VCaP (cell line): ENCODE data around the gene OIT3.

Source experiments
- H3K27ac ChIP-seq: fragments of 450-650 bp; 2 replicates; pipeline ENCODE4 v1.5.1; 2017
- TF ChIP-seq, protein P1 (sequence below): fragments of 450-650 bp; conservative IDR thresholded peaks from 2 replicates; pipeline ENCODE4 v1.5.1; 2017; ENCODE audit warnings: mild to moderate bottlenecking, moderate library complexity

Gene OIT3

DNA sequence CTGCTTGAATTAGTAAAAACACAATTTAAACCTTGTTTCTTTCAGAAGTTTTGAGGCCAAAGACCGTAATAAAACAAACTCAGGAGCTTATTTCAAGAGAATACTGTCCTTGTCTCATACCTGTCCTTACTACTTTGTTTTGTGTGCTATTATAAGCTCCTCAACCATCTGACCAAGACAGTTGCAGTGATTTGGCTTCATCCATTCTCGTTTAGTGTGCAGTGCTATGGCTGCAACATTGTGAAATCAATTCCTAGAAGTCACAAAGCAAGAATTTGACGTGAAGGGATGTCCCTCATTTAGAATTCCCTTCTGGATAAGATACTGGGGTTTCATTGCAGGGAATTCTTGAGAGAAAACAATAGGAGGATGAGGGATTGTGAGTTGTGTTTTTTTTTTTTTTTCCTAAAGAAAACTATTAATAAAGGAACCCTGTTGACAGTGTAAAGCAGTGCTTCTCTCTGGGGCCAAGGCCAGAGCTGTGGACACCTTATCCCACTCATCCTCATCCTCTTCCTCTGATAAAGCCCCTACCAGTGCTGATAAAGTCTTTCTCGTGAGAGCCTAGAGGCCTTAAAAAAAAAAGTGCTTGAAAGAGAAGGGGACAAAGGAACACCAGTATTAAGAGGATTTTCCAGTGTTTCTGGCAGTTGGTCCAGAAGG is at the start of gene OIT3:
TSS of gene OIT3 (plus strand) at position 604 of the 663 bp plus-strand sequence. CDS start 60 bp downstream, outside the sequence.
- TF ChIP-seq, protein P1, sequence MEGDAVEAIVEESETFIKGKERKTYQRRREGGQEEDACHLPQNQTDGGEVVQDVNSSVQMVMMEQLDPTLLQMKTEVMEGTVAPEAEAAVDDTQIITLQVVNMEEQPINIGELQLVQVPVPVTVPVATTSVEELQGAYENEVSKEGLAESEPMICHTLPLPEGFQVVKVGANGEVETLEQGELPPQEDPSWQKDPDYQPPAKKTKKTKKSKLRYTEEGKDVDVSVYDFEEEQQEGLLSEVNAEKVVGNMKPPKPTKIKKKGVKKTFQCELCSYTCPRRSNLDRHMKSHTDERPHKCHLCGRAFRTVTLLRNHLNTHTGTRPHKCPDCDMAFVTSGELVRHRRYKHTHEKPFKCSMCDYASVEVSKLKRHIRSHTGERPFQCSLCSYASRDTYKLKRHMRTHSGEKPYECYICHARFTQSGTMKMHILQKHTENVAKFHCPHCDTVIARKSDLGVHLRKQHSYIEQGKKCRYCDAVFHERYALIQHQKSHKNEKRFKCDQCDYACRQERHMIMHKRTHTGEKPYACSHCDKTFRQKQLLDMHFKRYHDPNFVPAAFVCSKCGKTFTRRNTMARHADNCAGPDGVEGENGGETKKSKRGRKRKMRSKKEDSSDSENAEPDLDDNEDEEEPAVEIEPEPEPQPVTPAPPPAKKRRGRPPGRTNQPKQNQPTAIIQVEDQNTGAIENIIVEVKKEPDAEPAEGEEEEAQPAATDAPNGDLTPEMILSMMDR: no peak
- H3K27ac ChIP-seq: no peak within 1 kb of the TSS

- TF ChIP-seq, protein P1: no peak
- H3K27ac ChIP-seq: no peak overlapping the region
Observed at GRCh38 chr10:72846238-72846637, 47.3 kb upstream of the OIT3 start.

DNA sequence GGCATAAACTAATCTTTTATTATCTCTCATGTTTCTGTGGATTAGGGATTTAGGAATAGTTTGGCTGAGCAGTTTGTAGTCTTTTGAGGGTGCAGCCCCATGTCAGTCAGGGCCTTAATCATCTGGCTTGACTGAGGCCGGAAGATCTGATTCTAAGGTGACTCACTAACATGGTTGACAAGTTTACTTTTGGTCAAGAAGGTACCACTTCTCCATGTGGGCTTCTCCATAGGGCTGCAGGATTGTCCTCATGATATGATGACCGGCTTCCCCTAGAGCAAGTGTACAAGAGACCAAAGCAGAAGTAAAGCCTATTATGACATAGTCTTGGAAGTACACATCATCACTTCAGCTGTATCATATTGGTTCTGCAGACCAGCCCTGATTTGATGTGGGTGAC is 45.9 kb upstream of the OIT3 start:
- H3K27ac ChIP-seq: no peak overlapping the region

GRCh38 chr10:72850861-72851260 is 42.7 kb upstream of the OIT3 start:
- H3K27ac ChIP-seq: no peak overlapping the region
- TF ChIP-seq, protein P1: no peak

More for the DNA sequence above, 45.9 kb upstream of the OIT3 start:
- TF ChIP-seq, protein P1: no peak

DNA sequence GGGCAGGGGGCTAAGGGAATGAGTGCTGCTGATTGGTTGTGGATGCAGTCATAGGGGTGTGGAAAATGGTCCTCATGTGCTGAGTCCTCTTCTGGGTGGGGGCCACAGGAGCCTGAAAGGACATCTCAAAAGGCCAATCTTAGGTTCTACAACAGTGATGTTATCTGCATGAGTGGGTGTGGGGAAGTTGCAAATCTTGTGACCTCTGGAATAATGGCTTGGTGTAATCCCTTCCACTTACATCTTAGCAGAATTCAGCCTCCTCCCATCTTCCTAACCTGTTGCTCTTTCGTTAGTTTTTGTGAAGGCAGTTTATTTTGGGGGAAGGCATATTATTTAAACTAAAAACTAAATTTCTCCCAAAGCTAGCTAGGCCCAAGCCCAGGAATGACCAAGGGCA is 42.0 kb upstream of the OIT3 start:
- TF ChIP-seq, protein P1: no peak
- no peak overlapping the region for H3K27ac ChIP-seq

- H3K27ac ChIP-seq: no peak overlapping the region
- TF ChIP-seq, protein P1: no peak
Observed at GRCh38 chr10:72852508-72852907, 41.0 kb upstream of the OIT3 start.

- TF ChIP-seq, protein P1: no peak
- H3K27ac ChIP-seq: no peak overlapping the region
Observed at GRCh38 chr10:72855129-72855528, 38.4 kb upstream of the OIT3 start.
